Brain microvascular endothelial cell (primary cell): Measurements from ENCODE around the gene MACROD2.

ENCODE experiments used
- DNase-seq: peaks from one replicate; pipeline ENCODE4 v3.0.0-alpha.2; 2020
- H3K27ac ChIP-seq: fragments of 250-450 bp; sonication (Bioruptor Pico); 2 replicates; pipeline ENCODE4 v1.5.1; 2020; ENCODE audit warnings: mild to moderate bottlenecking, moderate library complexity
- H3K27me3 ChIP-seq: fragments of 250-450 bp; sonication (Bioruptor Pico); replicated peaks from 2 replicates; pipeline ENCODE4 v1.5.1; 2020; ENCODE audit warnings: mild to moderate bottlenecking
- H3K36me3 ChIP-seq: fragments of 250-450 bp; sonication (Bioruptor Pico); replicated peaks from 2 replicates; pipeline ENCODE4 v1.5.1; 2020; ENCODE audit warnings: mild to moderate bottlenecking
- H3K4me3 ChIP-seq: 2 replicates; pipeline ENCODE4 v1.5.1; 2011; ENCODE audit warnings: low read depth, mild to moderate bottlenecking, control low read depth, low read length, moderate library complexity
- in situ Hi-C: cut with HindIII; loops from 2 replicates; pipeline ENCODE4 v1.10.0; 2017; ENCODE audit warnings: low sequenced_read_pairs, low pct_ligation_motif_present
- TF ChIP-seq, protein P1 (sequence below): IDR thresholded peaks from 2 replicates; pipeline ENCODE4 v1.5.1; 2011; ENCODE audit warnings: low read depth, mild to moderate bottlenecking, moderate library complexity, low read length, control low read depth, inconsistent platforms; ENCODE audit errors: missing control alignments

The MACROD2 gene

DNA sequence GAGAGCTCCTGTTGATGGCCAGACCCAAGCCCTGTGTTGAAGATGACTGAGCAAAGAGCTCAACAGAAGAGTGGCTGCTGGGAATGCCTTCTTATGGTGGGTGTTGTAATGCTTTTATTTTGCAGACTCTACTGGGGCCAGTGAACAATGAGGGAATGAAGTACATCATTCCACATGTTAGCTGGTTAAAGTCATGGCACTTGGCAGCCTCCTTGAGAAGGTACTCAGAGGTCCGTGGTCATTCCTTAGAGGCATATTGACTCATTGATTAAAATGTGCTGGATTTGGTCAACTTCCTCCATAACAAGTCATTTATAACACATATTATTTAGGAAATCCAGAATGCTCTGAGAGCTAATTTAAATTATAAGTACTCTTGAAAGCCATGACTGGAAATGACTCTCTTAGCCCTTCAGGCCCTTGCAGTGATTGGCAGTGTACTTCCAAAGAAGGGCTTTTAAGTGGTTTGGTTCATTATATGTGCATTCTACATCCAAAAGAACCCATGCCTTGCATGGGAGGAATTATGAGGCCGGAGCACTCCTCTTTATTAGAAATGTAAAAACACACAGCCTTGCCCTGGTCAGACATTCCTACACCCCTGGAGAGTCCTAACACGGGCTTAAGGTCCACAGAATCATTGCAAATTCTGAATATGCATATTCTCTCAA, 1601.0 kb downstream of the MACROD2 start:
- Histone ChIP-seq H3K36me3 (no peaks in the 10 kb centered on the region), H3K4me3 (no peak overlapping the region), H3K27ac (no peak overlapping the region), H3K27me3 (no peaks in the 10 kb centered on the region)
- DNase-seq = no peak
- TF ChIP-seq, protein P1, sequence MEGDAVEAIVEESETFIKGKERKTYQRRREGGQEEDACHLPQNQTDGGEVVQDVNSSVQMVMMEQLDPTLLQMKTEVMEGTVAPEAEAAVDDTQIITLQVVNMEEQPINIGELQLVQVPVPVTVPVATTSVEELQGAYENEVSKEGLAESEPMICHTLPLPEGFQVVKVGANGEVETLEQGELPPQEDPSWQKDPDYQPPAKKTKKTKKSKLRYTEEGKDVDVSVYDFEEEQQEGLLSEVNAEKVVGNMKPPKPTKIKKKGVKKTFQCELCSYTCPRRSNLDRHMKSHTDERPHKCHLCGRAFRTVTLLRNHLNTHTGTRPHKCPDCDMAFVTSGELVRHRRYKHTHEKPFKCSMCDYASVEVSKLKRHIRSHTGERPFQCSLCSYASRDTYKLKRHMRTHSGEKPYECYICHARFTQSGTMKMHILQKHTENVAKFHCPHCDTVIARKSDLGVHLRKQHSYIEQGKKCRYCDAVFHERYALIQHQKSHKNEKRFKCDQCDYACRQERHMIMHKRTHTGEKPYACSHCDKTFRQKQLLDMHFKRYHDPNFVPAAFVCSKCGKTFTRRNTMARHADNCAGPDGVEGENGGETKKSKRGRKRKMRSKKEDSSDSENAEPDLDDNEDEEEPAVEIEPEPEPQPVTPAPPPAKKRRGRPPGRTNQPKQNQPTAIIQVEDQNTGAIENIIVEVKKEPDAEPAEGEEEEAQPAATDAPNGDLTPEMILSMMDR = no peak
- in situ Hi-C loops = no loop called here

DNA sequence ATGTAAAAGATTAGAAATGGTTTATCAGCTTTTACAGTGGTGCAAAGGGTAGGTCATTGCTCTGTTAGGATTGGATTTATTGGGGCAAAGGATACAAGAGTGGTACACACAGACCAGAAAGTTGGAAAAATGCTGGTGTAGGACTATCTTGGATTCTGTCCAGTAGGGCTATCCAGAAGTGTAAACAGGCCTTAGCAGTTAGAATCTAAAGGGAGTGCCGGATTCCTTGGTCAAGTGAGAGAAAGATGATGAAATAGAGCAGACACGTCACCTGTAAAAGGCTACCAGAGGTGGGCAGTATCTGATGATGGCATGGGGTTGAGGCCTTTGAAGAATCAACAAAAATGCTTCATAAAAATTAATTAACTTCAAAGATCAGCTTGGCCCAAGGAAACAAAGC, 1602.0 kb downstream of the MACROD2 start:
- DNase-seq = no peak
- Histone ChIP-seq H3K27ac (no peak overlapping the region), H3K36me3 (no peaks in the 10 kb centered on the region), H3K27me3 (no peaks in the 10 kb centered on the region), H3K4me3 (no peak overlapping the region)
- in situ Hi-C loops = no loop called here
- TF ChIP-seq, protein P1 = no peak

DNA sequence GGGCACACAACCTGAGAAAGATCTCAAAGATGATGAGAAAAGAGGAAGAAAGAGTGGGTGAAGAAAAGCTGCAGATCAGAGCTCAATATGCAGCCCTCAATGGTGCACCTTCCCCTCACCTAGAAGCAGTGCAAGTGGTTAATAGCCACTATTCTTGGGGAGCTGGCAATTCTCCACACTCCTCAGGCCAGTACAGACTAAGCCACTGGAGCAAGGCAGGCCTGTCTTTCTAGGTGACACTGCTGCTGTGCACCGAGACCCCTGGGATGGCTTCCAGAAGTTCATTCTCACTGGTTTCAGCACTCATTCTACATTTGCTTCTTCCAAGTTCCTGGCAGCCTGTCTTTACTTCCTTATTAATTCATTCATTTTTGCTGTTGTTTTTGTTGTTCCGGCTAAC, 1604.6 kb downstream of the MACROD2 start:
- H3K27me3 ChIP-seq = no peaks in the 10 kb centered on the region
- in situ Hi-C loops = no loop called here
- no peaks in the 10 kb centered on the region for H3K36me3 ChIP-seq
- no peak overlapping the region for H3K4me3 ChIP-seq
- TF ChIP-seq, protein P1 = no peak
- DNase-seq = no peak
- no peak overlapping the region for H3K27ac ChIP-seq

DNA sequence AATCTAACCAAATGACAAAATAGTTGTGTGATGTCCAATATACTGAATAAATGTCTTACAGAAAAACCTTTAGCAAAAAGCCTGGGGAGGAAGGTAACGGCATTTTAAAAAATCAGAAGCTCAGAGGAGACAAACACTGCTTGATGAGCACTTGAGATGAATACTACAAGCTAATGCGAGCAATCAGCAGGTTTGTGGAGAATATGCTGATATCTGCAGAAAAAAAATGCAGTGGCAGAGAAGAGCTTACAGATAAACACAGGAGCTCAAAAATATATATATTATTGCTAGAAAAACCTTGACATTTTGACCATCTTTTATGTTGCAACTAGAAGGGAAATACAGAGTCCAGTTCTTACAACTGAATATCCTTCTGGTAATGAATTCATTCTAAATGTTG, 1605.2 kb downstream of the MACROD2 start:
- in situ Hi-C loops = no loop called here
- no peak overlapping the region for H3K4me3 ChIP-seq
- H3K27ac ChIP-seq = no peak overlapping the region
- TF ChIP-seq, protein P1 = no peak
- no peak for DNase-seq
- H3K36me3 ChIP-seq = no peaks in the 10 kb centered on the region
- H3K27me3 ChIP-seq = no peaks in the 10 kb centered on the region

DNA sequence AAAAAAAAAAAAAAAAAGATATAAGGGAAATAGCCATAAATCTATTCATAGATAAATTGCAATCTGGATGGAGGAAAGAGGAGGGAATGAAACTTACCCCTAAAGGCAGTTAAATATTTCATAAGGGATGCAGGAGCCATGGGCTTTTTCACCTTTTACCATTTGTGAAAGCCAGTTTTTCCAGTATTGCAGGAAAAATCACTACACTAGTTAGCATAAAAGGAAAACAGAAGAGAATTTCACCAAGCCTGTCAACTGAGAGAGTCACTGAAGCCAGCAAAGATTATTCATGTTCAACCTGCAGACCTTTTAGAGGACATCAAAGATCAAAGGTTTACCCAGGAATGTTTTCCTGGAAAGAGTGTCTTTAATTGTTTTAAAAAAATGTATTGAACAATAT, 1608.2 kb downstream of the MACROD2 start:
- H3K27me3 ChIP-seq = no peaks in the 10 kb centered on the region
- no peak overlapping the region for H3K4me3 ChIP-seq
- H3K36me3 ChIP-seq = no peaks in the 10 kb centered on the region
- DNase-seq = no peak
- TF ChIP-seq, protein P1 = no peak
- in situ Hi-C loops = no loop called here
- no peak overlapping the region for H3K27ac ChIP-seq
